ENCODE data around the gene CIITA.

Gene CIITA

GRCh38 chr16:10850478-10850850 lies 26.5 kb upstream of the CIITA start:
- DNase-seq: no peak

DNA sequence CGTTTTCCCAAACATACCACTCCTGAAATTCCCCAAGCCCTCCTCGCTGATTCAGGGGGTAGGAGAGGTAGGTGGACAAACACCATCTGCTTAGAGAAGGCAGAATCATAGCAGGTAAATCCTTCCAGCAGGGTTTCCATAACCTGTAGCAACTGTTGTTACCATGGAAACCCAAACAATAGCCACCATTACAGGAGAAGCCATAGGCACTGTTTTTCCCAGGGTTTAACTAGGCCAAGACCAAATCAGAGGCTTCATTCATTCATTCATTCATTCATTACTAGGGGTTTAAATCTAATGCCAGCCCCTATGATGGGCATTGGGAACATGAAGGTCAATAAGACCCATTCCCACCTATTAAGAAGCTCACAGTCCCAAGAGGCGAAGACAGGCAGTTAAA lies 25.5 kb upstream of the CIITA start:
- no peak for DNase-seq

GRCh38 chr16:10852286-10852685 lies 24.7 kb upstream of the CIITA start:
- DNase-seq: no peak

DNA sequence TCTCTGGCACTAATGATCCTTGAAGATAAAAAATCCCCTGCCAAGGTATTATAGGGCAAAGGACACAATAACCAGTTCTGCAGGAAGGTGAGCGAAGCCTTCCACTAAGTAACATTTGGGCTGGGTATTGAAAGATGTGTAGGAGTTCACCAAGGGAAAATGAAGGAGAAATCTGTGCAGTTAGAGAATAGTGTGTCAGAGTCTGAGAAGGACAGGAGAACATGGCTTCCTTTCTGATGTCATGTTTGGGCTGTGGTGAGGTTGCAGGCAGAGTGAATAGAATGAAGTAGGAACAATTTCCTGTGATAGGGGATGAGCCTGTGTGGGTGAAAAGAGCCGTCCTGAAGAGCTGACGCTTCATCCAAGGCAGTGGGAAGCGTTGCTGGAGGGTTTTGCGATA lies 24.1 kb upstream of the CIITA start:
- DNase-seq: no peak

- no peak for DNase-seq
Observed at GRCh38 chr16:10856042-10856441, 21.0 kb upstream of the CIITA start.

DNA sequence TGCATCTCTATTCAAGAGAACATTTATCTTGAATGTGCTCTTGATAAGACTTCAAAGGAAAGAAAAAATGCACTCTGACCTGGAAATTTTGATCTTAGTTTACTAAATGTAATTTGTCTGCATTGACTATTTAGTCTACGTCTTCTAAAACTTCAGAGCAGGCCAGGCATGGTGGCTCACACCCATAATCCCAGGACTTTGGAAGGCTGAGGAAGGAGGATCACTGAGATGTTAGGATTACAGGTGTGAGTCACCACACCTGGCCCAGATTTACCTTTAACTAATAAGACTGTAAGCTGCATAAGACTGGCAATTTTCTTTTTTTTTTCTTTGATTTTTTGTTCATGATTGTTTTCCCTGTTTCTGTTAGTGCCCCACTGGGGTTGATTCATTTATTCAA lies 18.8 kb upstream of the CIITA start:
- DNase-seq: no peak

- DNase-seq: no peak
Observed at GRCh38 chr16:10859020-10859419, 18.0 kb upstream of the CIITA start.

GRCh38 chr16:10859658-10860057 lies 17.3 kb upstream of the CIITA start:
- no peak for DNase-seq

DNA sequence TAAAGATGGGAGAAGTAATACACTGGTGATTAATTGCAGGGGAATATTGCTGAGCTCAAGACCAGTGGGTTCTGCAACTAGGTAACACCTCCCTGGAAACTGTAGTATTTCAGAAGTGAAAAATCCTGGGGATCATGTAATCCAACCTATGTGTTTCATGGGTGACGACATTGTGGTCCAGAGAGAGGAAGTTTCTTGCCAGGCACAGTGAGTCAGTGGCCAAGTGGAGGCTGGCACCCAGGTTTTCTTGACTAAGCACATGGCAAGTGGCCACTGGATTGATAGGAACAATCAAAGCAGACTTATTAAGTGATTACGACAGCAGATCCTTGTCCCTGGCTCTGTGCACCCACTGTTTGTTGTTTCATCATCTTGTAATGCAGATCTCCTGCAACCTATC lies 14.6 kb upstream of the CIITA start:
- DNase-seq: peak; percentile 72

DNA sequence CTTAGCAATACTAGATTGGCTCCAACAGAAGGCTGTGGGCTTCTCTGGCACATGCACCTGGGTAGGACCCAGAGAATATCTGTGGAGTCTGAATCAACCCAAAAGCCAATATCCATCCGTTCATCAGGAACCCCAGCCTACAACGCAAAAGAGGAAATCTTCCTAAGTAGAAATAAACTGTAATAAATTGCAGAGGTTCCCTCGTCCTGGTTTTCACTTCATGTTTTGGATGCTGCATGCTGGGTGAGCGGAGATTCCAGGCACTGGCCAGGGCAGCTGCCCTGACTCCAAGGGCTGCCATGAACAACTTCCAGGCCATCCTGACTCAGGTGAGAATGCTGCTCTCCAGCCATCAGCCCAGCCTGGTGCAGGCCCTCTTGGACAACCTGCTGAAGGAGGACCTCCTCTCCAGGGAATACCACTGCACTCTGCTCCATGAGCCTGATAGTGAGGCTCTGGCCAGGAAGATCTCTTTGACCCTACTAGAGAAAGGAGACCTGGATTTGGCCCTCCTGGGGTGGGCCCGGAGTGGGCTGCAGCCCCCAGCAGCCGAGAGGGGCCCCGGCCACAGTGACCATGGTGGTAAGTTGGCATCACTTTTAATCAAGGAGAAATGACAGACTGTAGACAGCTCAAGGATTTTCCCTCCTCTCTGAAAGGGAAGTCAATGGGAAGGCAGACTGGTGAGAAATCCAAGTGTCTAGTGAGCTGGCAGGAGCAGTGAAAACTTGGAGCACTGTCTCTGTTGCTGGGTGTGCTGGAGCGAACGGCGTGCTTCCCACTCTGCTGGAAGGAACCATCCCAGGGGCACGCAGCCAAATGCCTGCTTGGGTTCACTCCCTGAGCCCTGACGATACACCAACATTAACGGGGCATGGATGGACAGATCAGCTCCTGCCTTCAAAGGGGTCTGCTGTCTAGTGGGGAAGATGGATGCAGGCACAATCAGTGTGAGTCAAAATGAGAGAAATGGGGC lies 10.7 kb upstream of the CIITA start:
- DNase-seq: no peak

DNA sequence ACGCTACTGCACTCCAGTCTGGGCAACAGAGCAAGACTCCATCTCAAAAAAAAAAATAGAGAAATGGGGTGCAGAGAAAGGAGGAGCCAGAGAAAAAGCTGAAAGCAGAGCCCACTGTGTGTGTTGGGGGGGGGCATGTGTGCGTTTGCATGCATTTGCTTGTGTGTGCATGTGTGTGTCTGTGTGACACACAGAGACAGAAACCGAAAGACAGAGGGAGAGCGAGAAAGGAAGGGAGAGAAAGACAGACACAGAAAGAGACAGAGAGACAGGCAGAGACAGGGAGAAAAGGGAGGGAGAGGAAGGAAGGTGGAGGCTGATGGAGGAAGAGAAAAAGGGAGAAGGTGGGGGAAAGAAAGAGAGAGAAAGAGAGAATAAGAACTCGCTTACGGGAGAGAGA lies 9.8 kb upstream of the CIITA start:
- DNase-seq: no peak

GRCh38 chr16:10868104-10868595 lies 8.9 kb upstream of the CIITA start:
- no peak for DNase-seq

DNA sequence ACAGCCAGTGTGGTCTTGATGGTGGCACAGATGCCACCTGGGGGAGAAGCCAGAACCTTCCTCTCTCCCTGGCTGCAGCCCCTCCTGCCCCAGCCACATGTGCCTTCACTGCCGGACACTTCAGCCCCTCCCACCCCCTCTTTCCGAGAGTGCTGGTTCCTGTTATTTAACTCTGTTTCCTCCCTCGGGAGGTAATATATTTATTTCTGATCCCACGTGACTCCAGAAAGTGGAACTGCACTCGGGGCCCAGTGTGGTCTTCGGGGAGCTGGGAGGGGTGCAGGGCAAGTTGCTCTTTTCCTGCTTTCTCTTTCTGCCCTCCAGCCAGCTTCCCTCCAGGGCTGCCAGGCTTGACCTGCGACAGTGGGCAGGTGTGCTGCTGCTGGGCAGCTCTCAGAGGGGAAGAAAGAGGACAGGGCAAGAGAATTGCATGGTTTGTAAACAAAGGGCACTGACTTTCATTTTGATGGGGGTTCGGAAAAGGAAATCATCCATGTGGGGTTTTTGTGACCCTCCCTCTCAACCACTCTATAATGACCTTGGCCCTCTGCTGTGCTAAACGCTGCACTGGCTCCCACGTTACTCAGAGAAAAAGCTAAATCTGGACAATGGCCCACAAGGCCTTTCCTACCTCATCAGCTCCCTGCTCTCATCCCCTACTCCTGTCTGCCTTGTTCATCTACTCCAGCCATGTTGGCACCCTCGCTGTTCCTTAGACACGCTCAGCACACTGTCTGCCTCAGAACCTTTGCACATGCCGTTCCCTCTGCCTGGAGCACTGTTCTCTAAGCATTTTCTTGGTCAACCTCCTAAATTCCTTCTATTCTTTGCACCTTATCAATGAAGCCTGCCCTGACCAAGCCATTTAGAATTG lies 8.2 kb upstream of the CIITA start:
- DNase-seq: peak; percentile 69

DNA sequence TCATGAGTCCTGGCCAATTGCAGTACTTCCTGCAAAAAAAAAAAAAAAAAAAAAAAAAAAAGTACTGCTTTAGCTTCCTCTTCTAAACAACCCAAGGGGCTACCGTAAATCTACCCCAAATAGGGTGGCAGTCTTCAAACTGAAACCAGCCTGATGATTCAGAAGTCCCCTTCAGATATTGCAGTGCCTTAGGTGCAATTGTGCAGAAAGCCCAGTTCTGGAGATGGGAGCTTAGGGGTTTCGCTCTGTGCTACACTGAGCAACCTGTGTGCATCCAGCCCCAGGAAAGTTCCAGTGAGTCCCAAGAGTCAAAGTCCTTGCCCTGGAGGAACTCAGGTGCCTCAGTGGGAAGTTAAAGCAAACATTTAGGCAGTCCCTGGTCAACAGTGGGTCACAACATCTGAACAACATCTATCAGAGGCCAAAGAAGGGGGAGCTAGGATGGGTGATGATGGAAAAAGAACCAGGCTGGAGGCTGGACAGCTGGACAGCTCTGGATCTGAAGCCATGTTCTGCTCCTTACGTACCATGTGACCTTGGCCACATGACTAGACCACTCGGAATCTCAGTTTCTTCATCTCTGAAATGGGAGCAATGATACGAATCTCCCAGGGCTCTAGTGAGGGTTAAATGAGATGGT lies 6.7 kb upstream of the CIITA start:
- DNase-seq: no peak

DNA sequence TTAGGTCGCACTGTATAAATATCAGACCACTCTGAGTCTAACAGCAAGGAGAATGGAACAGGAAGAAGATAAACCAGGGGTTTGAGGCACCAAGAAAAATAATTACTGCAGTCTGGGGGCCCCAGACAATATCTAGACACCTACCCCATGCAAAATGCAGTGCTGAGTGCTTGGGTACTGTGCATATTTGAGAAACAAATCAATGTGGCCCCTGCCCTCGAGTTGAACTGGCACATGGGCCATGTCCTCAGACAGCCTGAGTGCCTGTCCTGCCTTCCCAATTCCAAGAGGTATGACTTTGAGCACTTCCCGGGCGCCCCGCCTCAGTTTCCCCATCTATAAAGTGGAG lies 6.2 kb upstream of the CIITA start:
- DNase-seq: no peak

GRCh38 chr16:10871157-10871991 lies 5.6 kb upstream of the CIITA start:
- peak; percentile 62 for DNase-seq

- DNase-seq: no peak
Observed at GRCh38 chr16:10876315-10876714, 687 bp upstream of the CIITA start.

- no peak for DNase-seq
Observed at GRCh38 chr16:10877472-10877946, 507 bp downstream of the CIITA start.

DNA sequence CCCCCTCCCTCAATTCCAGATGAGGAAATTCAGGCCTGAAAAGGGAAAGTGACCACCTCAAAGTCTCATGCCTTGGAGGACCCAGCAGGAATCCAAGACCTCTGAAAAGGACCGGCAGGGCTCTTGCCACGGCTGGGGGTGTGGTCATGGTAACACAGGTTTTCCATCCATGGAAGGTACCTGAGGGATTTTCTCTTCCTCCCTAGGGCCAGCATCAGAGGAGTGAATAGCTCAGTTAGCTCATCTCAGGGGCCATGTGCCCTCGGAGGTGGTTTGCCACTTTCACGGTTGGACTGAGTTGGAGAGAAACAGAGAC lies 1.3 kb downstream of the CIITA start:
- no peak for DNase-seq

DNA sequence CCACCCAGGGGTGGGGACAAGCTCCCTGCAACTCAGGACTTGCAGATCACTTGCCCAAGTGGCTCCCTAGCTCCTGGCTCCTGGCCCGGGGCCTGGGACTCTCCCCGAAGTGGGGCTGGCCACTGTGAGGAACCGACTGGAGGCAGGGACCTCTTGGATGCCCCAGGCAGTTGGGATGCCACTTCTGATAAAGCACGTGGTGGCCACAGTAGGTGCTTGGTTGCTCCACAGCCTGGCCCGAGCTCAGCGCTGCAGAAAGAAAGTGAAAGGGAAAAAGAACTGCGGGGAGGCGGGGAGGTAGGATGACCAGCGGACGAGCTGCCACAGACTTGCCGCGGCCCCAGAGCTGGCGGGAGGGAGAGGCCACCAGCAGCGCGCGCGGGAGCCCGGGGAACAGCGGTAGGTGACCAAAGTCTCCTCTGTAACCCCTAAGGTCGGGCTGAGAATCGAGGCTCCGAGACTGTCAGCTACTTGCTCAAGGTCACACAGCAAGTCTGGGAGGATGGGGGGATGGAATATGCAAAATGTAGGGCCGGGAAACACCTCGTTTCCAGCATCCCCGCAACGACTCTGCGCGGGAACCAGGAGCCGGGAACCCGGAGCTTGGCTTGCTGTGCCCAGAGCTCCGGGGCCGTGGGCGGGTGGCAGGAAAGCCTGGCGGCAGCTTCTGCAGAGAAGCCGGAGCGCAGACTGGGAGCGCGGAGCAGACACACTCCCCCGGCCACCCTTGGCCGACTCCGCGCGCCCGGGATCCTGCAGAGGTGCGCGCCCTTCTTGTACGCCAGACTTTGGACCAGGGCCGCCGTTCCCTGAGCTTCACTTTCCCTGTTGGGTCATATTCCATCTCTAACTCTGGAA lies 1.9 kb downstream of the CIITA start:
- peak; percentile 69 for DNase-seq
